SW480 (cell line): ENCODE results near the gene CD151.

Source experiments
- DNase-seq: peaks from one replicate; pipeline ENCODE4 v3.0.0-alpha.2; 2016; ENCODE audit warnings: low spot score

Gene CD151

DNA sequence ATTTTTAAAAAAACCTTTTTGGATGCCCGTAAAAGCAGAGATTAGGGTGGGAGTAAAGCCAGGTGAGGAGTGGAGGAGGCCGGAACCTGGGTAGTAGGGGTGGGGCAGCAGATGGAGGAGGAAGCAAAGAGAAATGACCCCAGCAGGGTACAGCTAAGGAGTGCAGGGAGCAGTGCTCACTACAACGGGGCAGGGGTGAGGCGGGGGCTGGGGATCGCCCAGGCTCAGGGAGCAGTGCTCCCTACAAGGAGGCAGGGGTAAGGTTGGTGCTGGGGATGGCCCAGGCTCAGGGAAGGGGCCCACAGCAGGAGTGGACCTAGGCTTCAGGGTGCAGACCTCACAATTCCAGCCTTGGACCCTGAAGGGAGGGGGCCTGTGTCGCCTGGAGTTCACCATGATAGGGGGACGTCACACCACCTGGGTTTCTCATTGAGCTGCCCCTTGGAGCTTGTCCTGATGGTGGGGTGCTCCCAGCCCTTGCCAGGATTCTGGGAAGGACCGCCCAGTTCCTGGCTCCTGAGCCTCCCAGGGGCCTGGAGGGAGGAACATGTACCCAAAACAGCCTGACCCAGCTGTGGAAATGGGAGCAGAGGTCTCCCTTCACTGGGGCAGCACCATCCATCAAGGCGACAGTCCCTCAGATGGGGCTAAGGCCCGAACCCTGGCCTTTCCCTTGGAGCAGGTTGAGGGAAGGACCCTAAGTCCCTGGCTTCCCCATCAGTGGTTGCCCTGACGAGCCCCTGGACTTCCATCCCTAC lies 16.9 kb upstream of the CD151 start:
- DNase-seq: no peak

DNA sequence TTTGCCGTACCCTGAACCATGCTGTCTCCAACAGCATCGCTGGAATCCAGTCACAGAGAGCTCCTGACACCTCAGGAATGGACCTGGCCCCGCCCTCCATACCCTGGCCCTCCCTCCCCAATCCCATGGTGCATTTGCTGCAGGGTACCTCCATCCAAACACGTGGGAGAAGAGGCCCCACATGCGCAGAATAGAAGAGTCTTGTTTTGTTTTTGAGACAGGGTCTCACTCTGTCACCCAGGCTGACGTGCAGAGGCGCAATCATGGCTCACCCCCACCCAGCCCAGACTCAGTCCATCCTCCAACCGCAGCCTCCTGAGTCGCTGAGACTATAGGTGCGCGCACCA lies 16.3 kb upstream of the CD151 start:
- no peak for DNase-seq

DNA sequence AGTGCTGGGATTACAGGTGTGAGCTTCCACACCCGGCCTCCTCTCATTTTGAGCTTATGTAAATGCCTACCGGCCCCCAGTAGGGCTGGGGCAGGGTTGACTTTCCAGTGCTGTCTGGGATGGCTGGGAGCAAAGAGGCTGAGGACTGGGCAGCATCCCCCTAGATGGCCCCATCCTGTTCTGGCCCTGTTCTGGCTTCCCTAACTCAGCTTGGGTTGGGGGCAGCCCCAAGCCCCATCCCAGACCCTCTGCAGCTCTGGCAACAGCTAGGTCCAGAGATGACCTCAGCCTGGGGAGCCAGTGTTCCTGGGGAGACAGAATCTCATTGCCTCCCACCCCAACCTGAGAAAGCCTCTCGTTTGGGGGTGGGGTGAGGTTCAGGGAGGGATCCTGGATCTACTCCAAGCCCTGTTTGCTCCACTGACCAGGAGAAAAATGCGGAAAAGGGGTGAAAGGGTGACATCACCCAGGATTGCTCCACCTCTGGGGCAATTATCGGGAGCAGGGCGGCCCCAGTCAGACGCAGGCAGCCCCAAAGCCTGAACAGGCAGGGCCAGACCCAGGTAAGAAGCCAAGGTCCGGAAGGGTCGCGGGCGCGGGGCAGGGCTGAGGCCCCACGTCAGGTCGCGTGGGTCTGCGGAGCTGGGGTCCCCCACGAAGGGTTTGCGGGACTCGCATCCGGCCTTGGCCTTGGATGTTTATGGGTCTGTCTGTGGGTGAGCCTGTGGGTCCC lies 14.2 kb upstream of the CD151 start, which contains the start of gene PNPLA2:
TSS of gene PNPLA2 (plus strand) at position 519 of the 733 bp plus-strand sequence. CDS start 805 bp downstream, outside the sequence.
- DNase-seq: no peak

DNA sequence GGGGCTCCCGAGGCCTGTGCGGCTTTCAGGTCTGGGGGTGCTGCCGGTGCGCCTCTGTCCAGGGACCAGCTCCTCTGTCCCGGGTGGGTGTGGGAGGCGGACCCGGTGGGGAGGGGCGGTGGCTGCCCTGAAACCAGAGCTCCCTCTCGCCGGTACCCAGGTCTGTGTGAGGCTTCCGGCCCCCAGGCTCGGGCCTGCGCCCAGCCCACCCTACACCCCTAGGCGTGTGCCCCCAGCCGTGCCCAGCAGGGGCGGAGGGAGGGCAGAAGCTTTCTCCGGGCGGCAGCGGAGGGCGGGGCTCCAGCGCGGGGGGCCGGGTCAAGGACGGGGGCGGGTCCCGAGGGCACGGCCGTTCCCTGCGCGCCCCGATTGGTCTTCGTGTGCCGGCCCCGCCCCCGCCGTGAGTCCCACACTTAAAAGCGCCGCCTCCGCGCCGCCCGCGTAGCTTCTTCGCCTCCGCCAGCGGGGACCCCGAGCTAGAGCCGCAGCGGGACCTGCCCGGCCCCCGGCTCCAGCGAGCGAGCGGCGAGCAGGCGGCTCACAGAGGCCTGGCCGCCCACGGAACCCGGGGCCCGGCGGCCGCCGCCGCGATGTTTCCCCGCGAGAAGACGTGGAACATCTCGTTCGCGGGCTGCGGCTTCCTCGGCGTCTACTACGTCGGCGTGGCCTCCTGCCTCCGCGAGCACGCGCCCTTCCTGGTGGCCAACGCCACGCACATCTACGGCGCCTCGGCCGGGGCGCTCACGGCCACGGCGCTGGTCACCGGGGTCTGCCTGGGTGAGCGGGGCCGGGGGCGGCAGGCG lies 13.4 kb upstream of the CD151 start:
- DNase-seq: peak; percentile 85

DNA sequence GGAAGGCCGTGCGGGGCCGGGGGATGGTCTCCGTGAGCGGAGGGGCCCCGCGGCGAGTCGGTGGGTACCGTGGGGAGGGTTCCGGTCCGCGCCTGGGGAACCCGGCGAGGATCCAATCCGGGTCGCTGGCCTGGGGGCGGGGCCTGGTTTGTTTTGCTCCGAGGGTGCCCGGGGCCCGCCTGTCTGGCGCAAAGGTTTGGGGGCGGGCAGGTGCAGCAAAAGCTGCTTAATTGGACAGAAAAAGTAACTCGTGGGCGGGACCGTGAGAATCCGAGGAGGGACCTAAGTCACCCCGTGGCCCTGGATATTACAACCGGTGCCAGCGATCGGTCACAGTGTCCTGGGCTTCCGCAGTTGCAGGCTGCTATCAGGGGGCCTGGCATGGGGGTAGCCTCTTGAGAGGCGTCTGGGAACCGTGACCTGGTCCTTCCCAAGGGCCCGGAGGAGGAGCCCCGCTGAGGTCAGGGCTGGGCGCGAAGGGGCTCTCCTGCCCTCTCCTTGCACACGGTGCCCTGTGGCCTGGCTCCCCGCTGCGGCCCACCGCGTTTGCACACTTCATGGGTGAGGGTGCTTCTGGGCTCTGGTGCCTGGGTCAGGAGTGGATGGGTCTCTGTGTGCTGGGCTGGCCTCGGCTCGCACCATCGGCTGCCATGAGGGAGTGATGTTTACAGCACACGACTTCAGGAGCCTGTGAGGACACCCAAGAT lies 12.7 kb upstream of the CD151 start:
- DNase-seq: peak; percentile 83

DNA sequence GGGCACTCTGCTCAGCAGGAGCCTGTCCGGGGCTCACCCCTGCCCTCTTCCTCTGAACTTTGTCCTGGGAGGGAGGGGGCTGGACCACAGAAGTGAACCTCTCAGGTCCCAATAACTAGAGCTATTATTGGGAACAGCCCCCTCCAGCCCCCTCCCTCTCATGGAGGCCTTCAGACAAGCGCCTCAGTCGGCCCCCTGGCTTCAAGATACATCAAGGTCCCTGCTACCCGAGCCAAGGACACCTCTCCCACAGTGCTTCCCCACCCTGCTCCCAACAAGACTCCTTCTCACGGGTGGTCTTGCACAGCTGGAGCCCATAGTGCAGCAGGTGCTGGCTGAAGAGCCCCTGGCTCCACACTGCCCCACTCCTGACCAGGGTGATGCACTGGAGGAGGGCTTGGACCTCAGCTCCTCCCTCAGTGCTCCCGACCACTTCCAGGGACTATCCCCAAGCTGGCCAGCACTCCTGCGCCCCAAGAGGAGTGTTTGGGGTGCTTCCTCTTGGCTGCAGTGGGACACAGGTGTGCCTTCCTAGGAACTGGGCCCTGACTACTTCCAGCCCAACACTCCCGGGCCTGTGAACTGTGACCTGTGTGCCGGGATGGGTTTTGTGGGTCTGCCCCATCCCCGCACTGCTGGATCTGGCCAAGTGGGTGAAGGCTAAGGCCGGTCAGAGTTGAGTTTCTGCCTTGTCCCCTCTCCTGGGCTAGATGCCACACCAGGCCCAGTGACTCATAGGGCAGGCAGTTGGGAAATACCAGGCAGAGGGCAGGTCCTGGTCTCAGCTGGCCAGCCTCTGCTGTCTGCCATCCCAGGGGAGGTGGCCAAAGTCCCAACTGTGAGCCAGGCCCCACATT lies 11.9 kb upstream of the CD151 start:
- DNase-seq: peak; percentile 73

DNA sequence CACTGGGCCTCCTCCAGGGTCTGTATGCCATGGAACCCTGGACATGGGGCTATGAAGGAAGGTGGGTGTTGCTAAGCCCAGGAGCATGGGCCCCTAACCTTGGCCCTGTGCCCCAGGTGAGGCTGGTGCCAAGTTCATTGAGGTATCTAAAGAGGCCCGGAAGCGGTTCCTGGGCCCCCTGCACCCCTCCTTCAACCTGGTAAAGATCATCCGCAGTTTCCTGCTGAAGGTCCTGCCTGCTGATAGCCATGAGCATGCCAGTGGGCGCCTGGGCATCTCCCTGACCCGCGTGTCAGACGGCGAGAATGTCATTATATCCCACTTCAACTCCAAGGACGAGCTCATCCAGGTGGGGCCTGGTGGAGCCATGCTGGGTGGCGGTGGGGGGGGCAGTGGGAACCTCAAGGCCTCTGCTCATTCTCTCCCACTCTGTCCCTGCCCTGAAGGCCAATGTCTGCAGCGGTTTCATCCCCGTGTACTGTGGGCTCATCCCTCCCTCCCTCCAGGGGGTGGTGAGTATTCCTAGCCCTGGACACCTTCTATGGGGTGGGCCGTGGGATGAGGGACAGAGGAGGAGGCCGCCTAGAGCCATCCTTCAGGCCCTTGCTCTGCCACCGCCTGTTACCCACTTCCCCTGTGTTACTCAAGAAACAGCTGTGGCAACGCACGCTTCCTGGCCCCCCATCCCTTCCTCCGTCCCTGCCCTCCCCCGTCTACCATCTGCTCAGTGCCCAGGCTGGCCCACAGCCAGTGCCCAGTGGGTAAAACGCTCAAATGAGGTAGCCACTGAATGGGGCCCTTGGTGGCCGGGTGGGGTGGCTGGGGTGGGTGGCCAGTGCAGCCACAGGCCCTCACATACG lies 11.0 kb upstream of the CD151 start:
- DNase-seq: no peak

DNA sequence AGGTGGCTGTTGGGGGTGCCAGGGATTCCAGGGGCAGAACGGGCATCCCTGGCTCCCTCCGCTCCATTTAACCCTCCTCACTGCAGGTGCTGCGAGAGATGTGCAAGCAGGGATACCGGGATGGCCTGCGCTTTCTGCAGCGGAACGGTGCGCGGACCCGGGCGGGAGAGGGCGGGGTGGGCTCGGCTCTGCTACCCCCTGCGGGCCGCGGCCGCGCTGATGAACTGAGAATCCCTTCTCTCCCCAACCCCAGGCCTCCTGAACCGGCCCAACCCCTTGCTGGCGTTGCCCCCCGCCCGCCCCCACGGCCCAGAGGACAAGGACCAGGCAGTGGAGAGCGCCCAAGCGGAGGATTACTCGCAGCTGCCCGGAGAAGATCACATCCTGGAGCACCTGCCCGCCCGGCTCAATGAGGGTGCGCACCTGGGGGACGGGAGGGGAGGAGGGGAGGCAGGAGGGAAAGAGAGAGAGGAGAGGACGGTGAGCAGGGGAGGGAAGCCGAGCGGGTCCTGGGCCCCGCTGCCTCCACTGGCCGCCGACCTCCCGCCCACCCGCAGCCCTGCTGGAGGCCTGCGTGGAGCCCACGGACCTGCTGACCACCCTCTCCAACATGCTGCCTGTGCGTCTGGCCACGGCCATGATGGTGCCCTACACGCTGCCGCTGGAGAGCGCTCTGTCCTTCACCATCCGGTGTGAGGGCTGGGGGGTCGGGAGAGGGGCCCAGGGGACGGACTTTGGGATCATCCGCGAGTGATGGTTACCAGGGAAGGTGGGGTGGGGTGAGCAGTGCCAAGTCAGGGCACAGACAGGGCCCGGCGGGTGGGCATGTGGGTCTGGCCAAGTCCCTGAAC lies 9.1 kb upstream of the CD151 start:
- no peak for DNase-seq

DNA sequence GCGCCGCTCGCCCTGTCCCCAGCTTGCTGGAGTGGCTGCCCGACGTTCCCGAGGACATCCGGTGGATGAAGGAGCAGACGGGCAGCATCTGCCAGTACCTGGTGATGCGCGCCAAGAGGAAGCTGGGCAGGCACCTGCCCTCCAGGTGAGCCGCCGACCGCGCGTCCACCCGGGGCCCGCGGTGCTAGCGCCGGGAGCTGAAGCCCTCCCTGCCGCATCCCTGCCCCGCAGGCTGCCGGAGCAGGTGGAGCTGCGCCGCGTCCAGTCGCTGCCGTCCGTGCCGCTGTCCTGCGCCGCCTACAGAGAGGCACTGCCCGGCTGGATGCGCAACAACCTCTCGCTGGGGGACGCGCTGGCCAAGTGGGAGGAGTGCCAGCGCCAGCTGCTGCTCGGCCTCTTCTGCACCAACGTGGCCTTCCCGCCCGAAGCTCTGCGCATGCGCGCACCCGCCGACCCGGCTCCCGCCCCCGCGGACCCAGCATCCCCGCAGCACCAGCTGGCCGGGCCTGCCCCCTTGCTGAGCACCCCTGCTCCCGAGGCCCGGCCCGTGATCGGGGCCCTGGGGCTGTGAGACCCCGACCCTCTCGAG lies 8.4 kb upstream of the CD151 start:
- DNase-seq: no peak

DNA sequence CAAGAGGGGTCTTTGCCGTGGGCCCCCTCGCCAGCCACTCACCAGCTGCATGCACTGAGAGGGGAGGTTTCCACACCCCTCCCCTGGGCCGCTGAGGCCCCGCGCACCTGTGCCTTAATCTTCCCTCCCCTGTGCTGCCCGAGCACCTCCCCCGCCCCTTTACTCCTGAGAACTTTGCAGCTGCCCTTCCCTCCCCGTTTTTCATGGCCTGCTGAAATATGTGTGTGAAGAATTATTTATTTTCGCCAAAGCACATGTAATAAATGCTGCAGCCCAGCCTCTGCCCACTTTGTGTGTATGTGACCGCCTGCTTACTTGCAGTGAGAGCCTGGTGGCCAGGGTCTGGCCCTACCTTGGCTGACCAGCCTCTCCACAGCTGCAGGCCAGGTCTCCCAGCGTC lies 7.8 kb upstream of the CD151 start:
- no peak for DNase-seq

DNA sequence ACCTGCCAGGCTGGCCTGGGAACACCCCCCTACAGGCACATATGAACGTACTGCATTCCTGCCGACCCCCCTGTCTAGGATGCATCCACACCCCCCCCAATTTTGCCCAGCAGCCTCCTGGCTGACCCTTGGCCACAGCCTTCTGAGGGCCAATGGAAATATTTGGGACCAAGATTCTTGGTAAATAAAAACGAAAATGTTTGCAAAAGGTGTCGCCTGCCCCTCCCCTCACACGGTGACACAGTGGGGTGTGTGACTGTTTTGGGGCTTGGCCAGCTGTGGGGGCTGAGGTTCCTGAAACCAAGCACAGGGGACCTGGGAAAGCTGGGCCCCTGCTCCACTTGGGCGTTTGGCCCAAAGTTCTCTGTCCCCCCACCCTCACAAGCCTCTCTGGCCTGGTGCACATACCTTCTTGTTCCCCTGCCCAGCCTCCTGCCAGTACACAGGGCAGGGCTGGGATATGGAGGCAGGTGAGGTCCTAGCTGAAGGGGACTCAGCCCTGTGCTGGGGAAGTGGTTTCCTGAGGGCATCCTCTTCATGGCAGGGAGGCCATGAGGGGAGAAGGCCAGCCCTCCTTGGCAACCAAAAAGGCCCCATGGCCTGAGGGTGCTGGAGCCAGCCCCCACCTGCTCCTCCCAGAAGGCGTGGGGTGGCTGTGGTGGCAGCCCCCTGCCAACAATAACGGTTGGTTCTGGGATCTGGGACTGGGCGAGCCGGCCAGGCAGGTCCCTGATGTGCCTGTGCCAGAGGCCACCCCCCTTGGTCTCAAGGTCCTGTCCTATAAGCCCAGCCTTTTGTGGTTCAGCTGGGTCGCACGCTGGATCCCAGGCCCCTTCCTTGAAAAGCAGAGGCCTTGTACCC lies 7.2 kb upstream of the CD151 start:
- DNase-seq: no peak

DNA sequence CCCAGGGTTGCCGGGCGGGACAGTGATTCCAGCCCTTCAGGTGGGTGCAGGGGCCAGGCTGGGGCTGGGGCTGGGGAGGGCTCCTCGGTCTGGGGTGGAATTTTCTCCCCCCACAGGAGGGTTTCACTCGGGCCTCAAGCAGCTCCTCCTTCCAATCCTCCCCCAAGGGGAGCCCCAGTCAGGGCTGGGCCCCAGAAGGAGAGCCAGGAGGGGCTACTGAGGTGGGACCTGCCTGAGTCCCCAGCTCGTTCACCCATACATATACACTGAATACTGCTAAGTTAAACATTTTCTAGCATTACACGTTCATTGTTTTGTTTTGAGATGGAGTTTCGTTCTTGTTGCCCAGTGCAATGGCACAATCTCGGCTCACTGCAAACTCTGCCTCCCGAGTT lies 6.5 kb upstream of the CD151 start:
- no peak for DNase-seq

DNA sequence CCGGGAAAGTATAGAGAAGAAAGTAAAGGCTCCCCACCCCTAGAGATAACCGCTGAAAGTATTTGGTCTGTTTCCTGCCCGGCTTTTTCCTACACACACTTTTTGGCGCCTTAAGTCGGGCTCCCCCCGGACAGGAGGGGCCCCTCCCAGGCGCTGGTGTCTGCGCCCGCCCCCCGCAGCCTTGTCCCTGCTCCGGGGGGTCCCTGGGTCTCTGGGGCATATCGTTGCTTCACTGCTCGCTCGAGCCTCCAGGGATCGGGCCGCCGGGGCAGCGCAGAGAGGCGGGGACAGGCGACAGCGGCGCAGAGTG lies 6.0 kb upstream of the CD151 start:
- DNase-seq: no peak

DNA sequence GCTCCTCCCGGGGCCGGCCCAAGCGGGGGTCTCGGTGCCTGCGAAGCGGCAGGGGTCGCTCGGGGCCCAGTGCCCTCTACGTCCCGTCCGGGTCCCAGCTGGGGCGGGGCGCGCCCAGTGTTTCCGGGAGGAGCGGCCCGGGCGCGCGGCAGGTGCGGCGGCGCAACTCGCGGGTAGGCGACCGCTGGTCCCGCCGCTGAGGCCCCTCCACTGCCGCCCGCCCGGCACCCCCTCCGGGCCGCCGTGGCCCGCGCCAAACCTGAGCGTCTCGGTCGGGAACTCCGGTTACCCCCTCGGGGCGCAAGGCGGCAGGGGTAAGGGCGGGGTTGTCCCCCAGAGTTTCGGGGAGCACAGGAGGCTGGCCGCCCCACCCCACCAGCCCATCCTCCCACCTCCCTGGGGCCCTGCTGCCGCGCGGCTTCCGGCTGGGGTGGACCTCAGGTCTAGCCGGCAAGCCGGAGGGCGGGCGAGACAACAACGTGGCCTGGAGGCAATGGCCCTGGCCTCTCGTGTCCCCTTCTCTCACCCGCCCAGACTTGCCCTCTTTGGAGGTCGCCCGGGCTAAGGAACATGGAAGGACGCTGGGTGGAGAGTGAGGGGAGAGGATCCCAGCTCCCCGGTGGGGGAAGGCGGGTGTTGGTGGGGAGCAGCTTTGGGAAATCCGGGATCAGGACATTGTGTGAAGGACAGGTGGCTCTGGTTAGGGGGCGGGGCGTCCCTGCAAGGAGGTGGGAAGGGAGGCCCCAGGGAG lies 5.4 kb upstream of the CD151 start:
- peak; percentile 60 for DNase-seq

DNA sequence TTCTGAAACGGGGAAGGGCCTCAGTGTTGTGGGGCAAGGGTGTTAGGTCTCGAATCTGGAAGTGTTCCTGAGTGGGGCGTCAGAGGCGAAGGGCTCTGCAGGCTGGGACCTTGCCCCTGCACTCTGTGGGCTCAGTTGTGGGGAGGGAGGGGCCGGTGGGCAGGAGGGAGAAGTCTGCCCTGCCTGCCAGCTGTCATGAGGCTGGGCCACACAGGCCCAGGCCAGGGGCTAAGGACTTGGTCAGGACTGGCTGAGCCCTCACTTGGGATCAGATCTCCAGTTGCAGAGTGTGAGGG lies 4.9 kb upstream of the CD151 start, which contains the start of gene CRACR2B:
TSS of gene CRACR2B (plus strand) at position 23 of the 296 bp plus-strand sequence. CDS start 689 bp downstream, outside the sequence.
- DNase-seq: no peak

DNA sequence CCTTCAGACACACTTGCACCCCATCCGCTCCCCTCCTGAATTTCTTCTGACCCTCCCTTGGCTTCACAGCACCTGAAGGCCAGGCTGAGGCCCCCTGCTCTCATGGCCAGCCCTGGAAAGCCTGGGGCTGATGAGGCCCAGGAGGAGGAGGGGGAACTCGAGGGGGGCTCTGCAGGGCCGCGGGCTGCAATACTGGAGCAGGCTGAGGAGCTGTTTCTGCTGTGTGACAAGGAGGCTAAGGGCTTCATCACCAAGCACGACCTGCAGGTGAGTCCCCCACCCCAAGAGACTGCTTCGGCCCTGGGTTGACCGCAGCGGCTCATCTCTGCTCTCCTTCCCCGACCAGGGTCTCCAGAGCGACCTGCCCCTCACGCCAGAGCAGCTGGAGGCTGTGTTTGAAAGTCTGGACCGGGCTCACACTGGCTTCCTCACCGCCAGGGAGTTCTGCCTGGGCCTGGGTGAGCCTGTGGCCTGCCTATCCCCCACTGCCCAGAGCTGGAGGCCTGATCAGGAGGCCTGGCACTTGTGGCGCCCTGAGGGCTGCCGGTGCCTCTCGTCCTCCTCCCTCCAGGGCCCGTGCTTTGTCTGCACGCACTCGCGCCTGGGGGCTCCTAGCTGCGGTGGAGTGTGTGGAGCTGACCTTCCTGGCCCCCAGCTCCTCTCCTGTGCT lies 4.1 kb upstream of the CD151 start:
- no peak for DNase-seq
